Ascending aorta (tissue), 2 donors: Measurements from ENCODE around the gene MOB1B. TPM values are rescaled to one million over a fixed set of nuclear protein-coding genes. Genes with fewer than 3 reads are reported as not detected.
"Not testable (repeated sequence)": the region's sequence is repeated elsewhere in the genome, so short reads cannot be mapped to it uniquely, and the experiment has no call there.

Experiments
- DNase-seq, 2 donors: peaks; one replicate each; pipeline ENCODE4 v3.0.0-alpha.2; 2019; ENCODE audit warnings: low spot score in 2 of 2
- H3K27ac ChIP-seq, 2 donors: fragments of 200-600 bp; sonication (generic); one replicate each; pipeline ENCODE4 v1.5.1; 2016 to 2017; ENCODE audit warnings: mild to moderate bottlenecking in 1 of 2
- H3K27me3 ChIP-seq: fragments of 200-600 bp; sonication (generic); one replicate; pipeline ENCODE4 v1.5.1; 2017
- H3K36me3 ChIP-seq, 2 donors: fragments of 200-600 bp; sonication (generic); one replicate each; pipeline ENCODE4 v1.5.1; 2016
- H3K4me1 ChIP-seq, 2 donors: fragments of 200-600 bp; sonication (generic); one replicate each; pipeline ENCODE4 v1.5.1; 2016 to 2017; ENCODE audit warnings: mild to moderate bottlenecking in 1 of 2
- H3K4me3 ChIP-seq, 2 donors: fragments of 200-600 bp; sonication (generic); one replicate each; pipeline ENCODE4 v1.5.1; 2016 to 2017; ENCODE audit warnings: mild to moderate bottlenecking in 1 of 2
- H3K9me3 ChIP-seq, 2 donors: fragments of 200-600 bp; sonication (generic); one replicate each; pipeline ENCODE4 v1.5.1; 2016
- CTCF ChIP-seq, 3 experiments: fragments of 200-600 bp in 2 of 3; fragments of 450-650 bp in 1 of 3; sonication (generic) in 2 of 3; IDR thresholded peaks; one replicate each; pipeline ENCODE4 v1.5.1; 2016 to 2019; ENCODE audit warnings: antibody characterized with exemption in 3 of 3, mild to moderate bottlenecking in 1 of 3, moderate library complexity in 1 of 3
- intact Hi-C: fragments of 100-400 bp; cut with DNase I; formaldehyde crosslinking; loops from one replicate; pipeline ENCODE4 v1.15.1; 2023
- total RNA-seq: library from RNA; depleted of rRNA; stranded (reverse); fragments of >200 nt; gene quantifications from one replicate; pipeline ENCODE4 v1.1.0, GENCODE V29; 2016

The MOB1B gene
- total RNA-seq, 1 donor from 2014 or later, result 2.6 TPM

GRCh38 chr4:71009086-71009485 lies 106.9 kb downstream of the MOB1B start:
- intact Hi-C loops, result loop anchor here (5.0 to 10.0 kb wide), 2 partner anchors 172 to 364 kb away; partner anchors contain the start of gene GRSF1
- Histone ChIP-seq H3K27me3 (no peaks in the 10 kb centered on the region), H3K27ac (no peak overlapping the region), H3K36me3 (no peaks in the 10 kb centered on the region), H3K9me3 (no peaks in the 10 kb centered on the region), H3K4me1 (no peaks in the 10 kb centered on the region), H3K4me3 (no peak overlapping the region)
- no peak for DNase-seq
- TF ChIP-seq CTCF (IDR thresholded peaks at IDR 0.05), result no peak

- H3K4me1 ChIP-seq, result no peaks in the 10 kb centered on the region
- intact Hi-C loops, result loop anchor here (5.0 to 10.0 kb wide), 2 partner anchors 173 to 365 kb away; partner anchors contain the start of gene GRSF1
- H3K27ac ChIP-seq, result no peak overlapping the region
- H3K36me3 ChIP-seq, result no peaks in the 10 kb centered on the region
- DNase-seq, result no peak
- H3K9me3 ChIP-seq, result no peaks in the 10 kb centered on the region
- H3K27me3 ChIP-seq, result no peaks in the 10 kb centered on the region
- TF ChIP-seq CTCF (IDR thresholded peaks at IDR 0.05), result peak in 1 of 3 experiments; percentile 50
- no peak overlapping the region for H3K4me3 ChIP-seq
Observed at GRCh38 chr4:71009890-71010588, 107.9 kb downstream of the MOB1B start.

- H3K4me1 ChIP-seq, result no peaks in the 10 kb centered on the region
- no peaks in the 10 kb centered on the region for H3K36me3 ChIP-seq
- H3K27me3 ChIP-seq, result no peaks in the 10 kb centered on the region
- DNase-seq, result no peak
- H3K4me3 ChIP-seq, result no peak overlapping the region
- H3K27ac ChIP-seq, result no peak overlapping the region
- H3K9me3 ChIP-seq, result no peaks in the 10 kb centered on the region
- no peak for TF ChIP-seq CTCF (IDR thresholded peaks at IDR 0.05)
- intact Hi-C loops, result no loop called here
Observed at GRCh38 chr4:71011451-71011850, 109.3 kb downstream of the MOB1B start.

- H3K9me3 ChIP-seq, H3K4me1 ChIP-seq, H3K27ac ChIP-seq, H3K4me3 ChIP-seq, DNase-seq, H3K27me3 ChIP-seq, H3K36me3 ChIP-seq, intact Hi-C loops: not testable (repeated sequence)
Observed at GRCh38 chr4:71017391-71017790, 115.2 kb downstream of the MOB1B start.

- Histone ChIP-seq H3K9me3 (no peaks in the 10 kb centered on the region), H3K4me3 (no peak overlapping the region), H3K4me1 (no peaks in the 10 kb centered on the region), H3K27ac (no peak overlapping the region), H3K36me3 (peaks cover 5 to 9% of the 10 kb centered on the region in 2 donors), H3K27me3 (no peaks in the 10 kb centered on the region)
- no peak for DNase-seq
- intact Hi-C loops, result no loop called here
- no peak for TF ChIP-seq CTCF (IDR thresholded peaks at IDR 0.05)
Observed at GRCh38 chr4:71020611-71021010, 118.4 kb downstream of the MOB1B start.

GRCh38 chr4:71025654-71026053 lies 123.5 kb downstream of the MOB1B start:
- DNase-seq, result no peak
- TF ChIP-seq CTCF (IDR thresholded peaks at IDR 0.05), result no peak
- H3K27me3 ChIP-seq, result no peaks in the 10 kb centered on the region
- H3K27ac ChIP-seq, result no peak overlapping the region
- H3K36me3 ChIP-seq, result peaks cover 8 to 21% of the 10 kb centered on the region in 2 donors
- no peaks in the 10 kb centered on the region for H3K9me3 ChIP-seq
- no peaks in the 10 kb centered on the region for H3K4me1 ChIP-seq
- intact Hi-C loops, result no loop called here
- no peak overlapping the region for H3K4me3 ChIP-seq
